H9 (cell line): ENCODE data around the gene NHLRC3. TPM values are rescaled to one million over a fixed set of nuclear protein-coding genes. Genes with fewer than 3 reads are reported as not detected.

Source experiments
- DNase-seq: peaks from one replicate; pipeline ENCODE4 v3.0.0-alpha.2; 2017
- H2AFZ ChIP-seq: one replicate; pipeline ENCODE4 v1.6.1; 2013; ENCODE audit warnings: mild to moderate bottlenecking, low read length, control low read depth, moderate library complexity
- H2AK5ac ChIP-seq: 2 replicates; pipeline ENCODE4 v1.6.1; 2013; ENCODE audit warnings: low read length, control low read depth, mixed read lengths; ENCODE audit not compliant: insufficient read length
- H2BK120ac ChIP-seq: one replicate; pipeline ENCODE4 v1.6.1; 2013; ENCODE audit warnings: low read depth, mild to moderate bottlenecking, low read length, control low read depth, inconsistent platforms; ENCODE audit not compliant: poor library complexity, severe bottlenecking
- H2BK12ac ChIP-seq: 2 replicates; pipeline ENCODE4 v1.6.1; 2013; ENCODE audit warnings: low read length, control low read depth, mixed read lengths, low read depth; ENCODE audit not compliant: insufficient read length
- H2BK15ac ChIP-seq: 2 replicates; pipeline ENCODE4 v1.6.1; 2013; ENCODE audit warnings: low read depth, low read length, control low read depth
- H2BK20ac ChIP-seq: one replicate; pipeline ENCODE4 v1.6.1; 2013; ENCODE audit warnings: low read depth, mild to moderate bottlenecking, low read length, control low read depth, inconsistent platforms; ENCODE audit not compliant: poor library complexity, severe bottlenecking
- H2BK5ac ChIP-seq: 2 replicates; pipeline ENCODE4 v1.6.1; 2013; ENCODE audit warnings: low read length, control low read depth, mixed read lengths; ENCODE audit not compliant: insufficient read length
- H3K14ac ChIP-seq: 2 replicates; pipeline ENCODE4 v1.6.1; 2013; ENCODE audit warnings: low read length, control low read depth; ENCODE audit not compliant: insufficient read depth
- H3K18ac ChIP-seq: 2 replicates; pipeline ENCODE4 v1.6.1; 2013; ENCODE audit warnings: low read depth, mild to moderate bottlenecking, mixed read lengths, low read length, control low read depth; ENCODE audit not compliant: insufficient read length
- H3K23ac ChIP-seq: 2 replicates; pipeline ENCODE4 v1.6.1; 2013; ENCODE audit warnings: low read length, control low read depth, mixed read lengths, low read depth; ENCODE audit not compliant: insufficient read length
- H3K23me2 ChIP-seq: 2 replicates; pipeline ENCODE4 v1.6.1; 2013; ENCODE audit warnings: low read depth, mild to moderate bottlenecking, mixed read lengths, low read length, control low read depth; ENCODE audit not compliant: insufficient read length, poor library complexity, severe bottlenecking
- H3K27ac ChIP-seq: 2 replicates; pipeline ENCODE4 v1.5.1; 2013; ENCODE audit warnings: low read length, control low read depth, mixed read lengths, low read depth; ENCODE audit not compliant: insufficient read length
- H3K27me3 ChIP-seq: 2 replicates; pipeline ENCODE4 v1.6.1; 2013; ENCODE audit warnings: low read length, control low read depth, inconsistent platforms; ENCODE audit not compliant: insufficient read depth
- H3K4ac ChIP-seq: 2 replicates; pipeline ENCODE4 v1.6.1; 2013; ENCODE audit warnings: low read depth, mild to moderate bottlenecking, control low read depth, inconsistent platforms, low read length, moderate library complexity
- H3K4me1 ChIP-seq: 2 replicates; pipeline ENCODE4 v1.6.1; 2013; ENCODE audit warnings: low read length, control low read depth, inconsistent platforms; ENCODE audit not compliant: insufficient read depth
- H3K4me2 ChIP-seq: 2 replicates; pipeline ENCODE4 v1.6.1; 2013; ENCODE audit warnings: low read length, control low read depth, mixed read lengths; ENCODE audit not compliant: insufficient read length, insufficient read depth
- H3K56ac ChIP-seq: 2 replicates; pipeline ENCODE4 v1.6.1; 2013; ENCODE audit warnings: low read depth, mild to moderate bottlenecking, mixed read lengths, low read length, control low read depth; ENCODE audit not compliant: insufficient read length
- H3K79me1 ChIP-seq: 2 replicates; pipeline ENCODE4 v1.6.1; 2013; ENCODE audit warnings: low read depth, mild to moderate bottlenecking, moderate library complexity, low read length, control low read depth, inconsistent platforms; ENCODE audit not compliant: insufficient read depth, poor library complexity, severe bottlenecking
- H3K79me2 ChIP-seq: 2 replicates; pipeline ENCODE4 v1.6.1; 2013; ENCODE audit warnings: low read length, control low read depth, inconsistent platforms; ENCODE audit not compliant: insufficient read depth
- H3K9ac ChIP-seq: 2 replicates; pipeline ENCODE4 v1.6.1; 2013; ENCODE audit warnings: low read length, control low read depth, mixed read lengths; ENCODE audit not compliant: insufficient read length; ENCODE audit errors: extremely low read depth
- H3K9me3 ChIP-seq: one replicate; pipeline ENCODE4 v1.6.1; 2013; ENCODE audit warnings: low read depth, low read length, inconsistent platforms; ENCODE audit not compliant: control insufficient read depth
- H3T11ph ChIP-seq: one replicate; pipeline ENCODE4 v1.6.1; 2013; ENCODE audit warnings: mild to moderate bottlenecking, low read length, control low read depth, inconsistent platforms
- H4K20me1 ChIP-seq: one replicate; pipeline ENCODE4 v1.6.1; 2013; ENCODE audit not compliant: control insufficient read depth, insufficient read length, insufficient read depth
- H4K5ac ChIP-seq: 2 replicates; pipeline ENCODE4 v1.6.1; 2013; ENCODE audit warnings: low read depth, mild to moderate bottlenecking, mixed read lengths, low read length, control low read depth; ENCODE audit not compliant: insufficient read length
- H4K8ac ChIP-seq: replicated peaks from 2 replicates; pipeline ENCODE4 v1.6.1; 2013; ENCODE audit warnings: low read length, control low read depth, mixed read lengths, low read depth; ENCODE audit not compliant: insufficient read length
- H4K91ac ChIP-seq: 2 replicates; pipeline ENCODE4 v1.6.1; 2013; ENCODE audit warnings: low read depth, mild to moderate bottlenecking, moderate library complexity, mixed read lengths, low read length, control low read depth; ENCODE audit not compliant: insufficient read length
- H3K27ac Mint-ChIP-seq, 3 experiments: 2 replicates in 2 of 3; 3 replicates in 1 of 3; pipeline ENCODE4 v1.8.0; 2020 to 2021; ENCODE audit warnings: mixed read lengths in 3 of 3, mild to moderate bottlenecking in 1 of 3, moderate library complexity in 1 of 3
- H3K27me3 Mint-ChIP-seq: 2 replicates; pipeline ENCODE4 v1.8.0; 2021; ENCODE audit warnings: low read depth, mild to moderate bottlenecking, moderate library complexity, mixed read lengths
- H3K36me3 Mint-ChIP-seq, 3 experiments: 2 replicates in 2 of 3; 3 replicates in 1 of 3; pipeline ENCODE4 v1.8.0; 2020 to 2021; ENCODE audit warnings: low read depth in 3 of 3, mixed read lengths in 3 of 3; ENCODE audit not compliant: insufficient read depth in 1 of 3
- H3K4me1 Mint-ChIP-seq, 2 experiments: 2 replicates each; pipeline ENCODE4 v1.8.0; 2020; ENCODE audit warnings: mixed read lengths in 2 of 2
- H3K4me3 Mint-ChIP-seq, 2 experiments: 2 replicates in 1 of 2; 3 replicates in 1 of 2; pipeline ENCODE4 v1.8.0; 2020 to 2021; ENCODE audit warnings: mild to moderate bottlenecking in 2 of 2, mixed read lengths in 2 of 2, moderate library complexity in 1 of 2
- H3K9me3 Mint-ChIP-seq, 2 experiments: 2 replicates in 1 of 2; 3 replicates in 1 of 2; pipeline ENCODE4 v1.8.0; 2020; ENCODE audit warnings: mild to moderate bottlenecking in 2 of 2, mixed read lengths in 2 of 2, moderate library complexity in 1 of 2
- WGBS: extraction: QIAGEN DNeasy Blood & Tissue Kit; methylation state at CpG from one replicate; pipeline ENCODE4 v1.1.7; 2013; ENCODE audit warnings: missing lambda C conversion rate, low lambda C conversion rate, mixed read lengths; ENCODE audit not compliant: insufficient read length; ENCODE audit errors: extremely low coverage; 5-methylcytosine and 5-hydroxymethylcytosine counted together
- total RNA-seq: library from RNA; stranded (reverse); gene quantifications from 2 replicates; pipeline ENCODE4 v1.2.1, GENCODE V29; 2021
- TF ChIP-seq, protein P1 (sequence below): fragments of 200-600 bp; sonication (generic); conservative IDR thresholded peaks from 3 replicates; pipeline ENCODE4 v1.8.0; 2021; ENCODE audit warnings: antibody characterized with exemption, mild to moderate bottlenecking

The NHLRC3 gene
- total RNA-seq, 1 experiment from 2014 or later = 17.6 TPM

DNA sequence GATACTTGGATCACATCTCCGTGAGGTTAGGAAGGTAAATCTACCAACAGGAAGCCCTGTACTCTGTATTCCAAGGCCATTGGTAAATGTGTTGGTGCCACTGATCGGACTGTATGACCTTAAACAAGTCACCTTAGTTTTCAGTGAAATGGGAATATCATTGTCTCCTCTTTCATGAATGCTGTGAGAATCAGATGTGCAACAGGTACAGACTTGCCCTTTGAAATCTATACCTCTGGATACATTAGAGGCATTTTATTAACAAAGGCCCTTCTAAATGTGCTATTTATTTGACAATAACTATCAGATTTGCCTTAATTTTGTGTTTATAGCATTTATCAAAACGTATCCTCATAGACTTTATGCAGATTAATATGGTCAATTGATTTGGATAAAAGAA is 11.0 kb downstream of the NHLRC3 start:
- TF ChIP-seq, protein P1, sequence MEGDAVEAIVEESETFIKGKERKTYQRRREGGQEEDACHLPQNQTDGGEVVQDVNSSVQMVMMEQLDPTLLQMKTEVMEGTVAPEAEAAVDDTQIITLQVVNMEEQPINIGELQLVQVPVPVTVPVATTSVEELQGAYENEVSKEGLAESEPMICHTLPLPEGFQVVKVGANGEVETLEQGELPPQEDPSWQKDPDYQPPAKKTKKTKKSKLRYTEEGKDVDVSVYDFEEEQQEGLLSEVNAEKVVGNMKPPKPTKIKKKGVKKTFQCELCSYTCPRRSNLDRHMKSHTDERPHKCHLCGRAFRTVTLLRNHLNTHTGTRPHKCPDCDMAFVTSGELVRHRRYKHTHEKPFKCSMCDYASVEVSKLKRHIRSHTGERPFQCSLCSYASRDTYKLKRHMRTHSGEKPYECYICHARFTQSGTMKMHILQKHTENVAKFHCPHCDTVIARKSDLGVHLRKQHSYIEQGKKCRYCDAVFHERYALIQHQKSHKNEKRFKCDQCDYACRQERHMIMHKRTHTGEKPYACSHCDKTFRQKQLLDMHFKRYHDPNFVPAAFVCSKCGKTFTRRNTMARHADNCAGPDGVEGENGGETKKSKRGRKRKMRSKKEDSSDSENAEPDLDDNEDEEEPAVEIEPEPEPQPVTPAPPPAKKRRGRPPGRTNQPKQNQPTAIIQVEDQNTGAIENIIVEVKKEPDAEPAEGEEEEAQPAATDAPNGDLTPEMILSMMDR = no peak
- Histone ChIP-seq H2BK15ac (no peak overlapping the region), H3K27ac (no peak overlapping the region), H3K79me2 (no peaks in the 10 kb centered on the region), H3K9me3 (no peaks in the 10 kb centered on the region), H3K23ac (no peak overlapping the region), H2BK12ac (no peak overlapping the region), H2AK5ac (no peak overlapping the region), H2BK20ac (no peak overlapping the region), H4K8ac (no peak overlapping the region), H3K4me1 (peaks cover 2% of the 10 kb centered on the region; the same call in 1 of the 2 replicates), H2AFZ (no peak overlapping the region), H3K18ac (no peak overlapping the region), H4K91ac (no peak overlapping the region), H3K79me1 (no peaks in the 10 kb centered on the region), H3K56ac (no peak overlapping the region), H4K5ac (no peak overlapping the region), H3K9ac (no peak overlapping the region), H3K4me2 (no peak overlapping the region), H3K23me2 (no peaks in the 10 kb centered on the region), H4K20me1 (no peaks in the 10 kb centered on the region), H2BK5ac (no peak overlapping the region), H3K4ac (no peak overlapping the region), H3K27me3 (no peaks in the 10 kb centered on the region; the same call in 1 of the 2 replicates), H3T11ph (no peak overlapping the region), H3K14ac (no peak overlapping the region), H2BK120ac (no peak overlapping the region)
- no peak overlapping the region for H3K4me3 Mint-ChIP-seq
- peaks cover 31 to 36% of the 10 kb centered on the region in 2 experiments for H3K4me1 Mint-ChIP-seq
- peaks cover 0 to 11% (median 0%) of the 10 kb centered on the region in 3 experiments; a peak in 3 of 7 replicates for H3K36me3 Mint-ChIP-seq
- no CpG with 5 or more reads among the region's 3 CpGs for WGBS
- no peak for DNase-seq
- no peaks in the 10 kb centered on the region for H3K27me3 Mint-ChIP-seq
- H3K9me3 Mint-ChIP-seq = no peaks in the 10 kb centered on the region
- no peak overlapping the region; a peak in 1 of 7 replicates for H3K27ac Mint-ChIP-seq
